ENCODE measurements around the gene RPS28. TPM values are rescaled to one million over a fixed set of nuclear protein-coding genes. Genes with fewer than 3 reads are reported as not detected.
A peak's percentile ranks its signal among the peaks of the same experiment; 100 is the strongest.

The RPS28 gene
- total RNA-seq, 2 experiments from 2014 or later, result 3,333 to 3,342 TPM

GRCh38 chr19:8306235-8307054, 14.9 kb upstream of the RPS28 start:
- no peaks in the 10 kb centered on the region for H3K9me3 Mint-ChIP-seq
- peaks cover 39% of the 10 kb centered on the region for H3K4me1 Mint-ChIP-seq (ENCODE audit: low read depth)
- intact Hi-C loops (cut with DNase I, micrococcal nuclease), result loop anchor here in 1 of 2 experiments (5.0 kb wide), 2 partner anchors 94 to 1109 kb away; no protein-coding TSS in a partner anchor
- Histone ChIP-seq H3K27ac (ENCODE audit: low read depth in 1 of 2, low read length in 2 of 2) (peak overlapping the region in 1 of 2 donors; percentile 40), H3K4me1 (ENCODE audit: insufficient read depth, low read length) (peaks cover 47% of the 10 kb centered on the region), H3K4me3 (ENCODE audit: low read length) (peak overlapping the region; percentile 67), H3K27me3 (ENCODE audit: control insufficient read depth in 1 of 2, insufficient read depth in 2 of 2, low read length in 2 of 2) (no peaks in the 10 kb centered on the region), H3K36me3 (ENCODE audit: insufficient read depth, low read length) (peaks cover 31% of the 10 kb centered on the region), H3K9me3 (ENCODE audit: control insufficient read depth in 1 of 2, insufficient read depth in 1 of 2, low read length in 2 of 2) (no peaks in the 10 kb centered on the region)
- ATAC-seq (ENCODE audit: poor library complexity) (no peak), DNase-seq (peak in 1 of 14 experiments; percentile 29)
- ChIA-PET CTCF (interaction anchor here (0.7 kb wide), 1 partner anchor 38 kb away, joined by 6 read pairs; no protein-coding TSS in a partner anchor), POLR2A (interaction anchor here (1.7 kb wide), 1 partner anchor 15 kb away, joined by 5 read pairs; the partner anchor contains the start of genes NDUFA7 and RPS28)
- H3K27me3 Mint-ChIP-seq, result no peaks in the 10 kb centered on the region
- H3K36me3 Mint-ChIP-seq (ENCODE audit: low read depth), result peaks cover 25% of the 10 kb centered on the region
- H3K27ac Mint-ChIP-seq, result peak overlapping the region; percentile 83
- H3K4me3 Mint-ChIP-seq, result peak overlapping the region; percentile 93
- no peak for TF ChIP-seq CTCF (IDR thresholded peaks at IDR 0.05)

- Mint-ChIP-seq H3K36me3 (ENCODE audit: low read depth) (peaks cover 32% of the 10 kb centered on the region), H3K4me1 (ENCODE audit: low read depth) (peaks cover 39% of the 10 kb centered on the region), H3K27ac (peak overlapping the region; percentile 83), H3K9me3 (no peaks in the 10 kb centered on the region), H3K27me3 (no peaks in the 10 kb centered on the region), H3K4me3 (peak overlapping the region; percentile 93)
- ChIA-PET POLR2A (no interaction called here), CTCF (interaction anchor here (0.5 to 0.7 kb wide), 2 partner anchors 39 to 43 kb away, joined by 4 to 6 read pairs; no protein-coding TSS in a partner anchor)
- intact Hi-C loops (cut with DNase I, micrococcal nuclease), result loop anchor here in 1 of 2 experiments (5.0 kb wide), 2 partner anchors 95 to 1110 kb away; no protein-coding TSS in a partner anchor
- Histone ChIP-seq H3K4me1 (ENCODE audit: insufficient read depth, low read length) (peaks cover 47% of the 10 kb centered on the region), H3K27ac (ENCODE audit: low read depth in 1 of 2, low read length in 2 of 2) (peak overlapping the region; percentile 9 to 72), H3K36me3 (ENCODE audit: insufficient read depth, low read length) (peaks cover 36% of the 10 kb centered on the region), H3K9me3 (ENCODE audit: control insufficient read depth in 1 of 2, insufficient read depth in 1 of 2, low read length in 2 of 2) (no peaks in the 10 kb centered on the region), H3K4me3 (ENCODE audit: low read length) (peak overlapping the region; percentile 67), H3K27me3 (ENCODE audit: control insufficient read depth in 1 of 2, insufficient read depth in 2 of 2, low read length in 2 of 2) (no peaks in the 10 kb centered on the region)
- ATAC-seq (ENCODE audit: poor library complexity), result peak; percentile 1
- DNase-seq, result no peak
- TF ChIP-seq CTCF (IDR thresholded peaks at IDR 0.05), result no peak
These were observed 13.8 kb upstream of the RPS28 start for GRCh38 chr19:8307400-8307964.

GRCh38 chr19:8307965-8308866, 13.1 kb upstream of the RPS28 start, which contains the start of gene CD320:
TSS of gene CD320 (minus strand) at chr19:8308358. CDS start at chr19:8308290, 68 bp downstream.
- H3K9me3 ChIP-seq (ENCODE audit: control insufficient read depth in 1 of 2, insufficient read depth in 1 of 2, low read length in 2 of 2), result no peaks in the 10 kb centered on the region
- H3K4me3 ChIP-seq (ENCODE audit: low read length), result peak within 1 kb of the TSS; percentile 67
- Mint-ChIP-seq H3K36me3 (ENCODE audit: low read depth) (peaks cover 36% of the 10 kb centered on the region), H3K4me1 (ENCODE audit: low read depth) (peaks cover 39% of the 10 kb centered on the region), H3K27me3 (no peaks in the 10 kb centered on the region), H3K4me3 (peak within 1 kb of the TSS; percentile 93), H3K27ac (peak within 1 kb of the TSS; percentile 83), H3K9me3 (no peaks in the 10 kb centered on the region)
- ChIA-PET CTCF (no interaction called here), POLR2A (interaction anchor here (0.9 kb wide), 1 partner anchor 11 kb away, joined by 3 read pairs; no protein-coding TSS in a partner anchor)
- ATAC-seq (ENCODE audit: poor library complexity) (peak; percentile 83), DNase-seq (peak; percentile 66 to 92 (median 81))
- H3K27ac ChIP-seq (ENCODE audit: low read depth in 1 of 2, low read length in 2 of 2), result peak within 1 kb of the TSS; percentile 52 to 72
- H3K36me3 ChIP-seq (ENCODE audit: insufficient read depth, low read length), result peaks cover 39% of the 10 kb centered on the region
- H3K27me3 ChIP-seq (ENCODE audit: control insufficient read depth in 1 of 2, insufficient read depth in 2 of 2, low read length in 2 of 2), result no peaks in the 10 kb centered on the region
- peaks cover 47% of the 10 kb centered on the region for H3K4me1 ChIP-seq (ENCODE audit: insufficient read depth, low read length)
- no peak for TF ChIP-seq CTCF (IDR thresholded peaks at IDR 0.05)
- intact Hi-C loops (cut with DNase I, micrococcal nuclease), result loop anchor here in 1 of 2 experiments (1.0 to 5.0 kb wide), 3 partner anchors 13 to 1111 kb away; partner anchors contain the start of genes NDUFA7 and RPS28
